GM23338 (cell line): ENCODE results near the gene TEX44. TPM values are rescaled to one million over a fixed set of nuclear protein-coding genes. Genes with fewer than 3 reads are reported as not detected.
A peak's percentile ranks its signal among the peaks of the same experiment; 100 is the strongest.

Experiments used
- ATAC-seq: fragments of 200-7000 bp; cut with Tn5 transposase; 3 replicates; pipeline ENCODE4 v1.9.1; 2020
- DNase-seq: peaks from one replicate; pipeline ENCODE4 v3.0.0-alpha.2; 2015; ENCODE audit warnings: low spot score
- H2AFZ ChIP-seq: fragments of 200-600 bp; sonication (generic); 2 replicates; pipeline ENCODE4 v1.8.0; 2016; ENCODE audit warnings: antibody characterized with exemption, mild to moderate bottlenecking, moderate library complexity
- H3F3A ChIP-seq: fragments of 200-600 bp; sonication (generic); replicated peaks from 2 replicates; pipeline ENCODE4 v1.8.0; 2017; ENCODE audit warnings: antibody characterized with exemption, mixed run types, low read depth
- H3K27ac ChIP-seq: fragments of 200-600 bp; sonication (generic); 2 replicates; pipeline ENCODE4 v1.6.1; 2016; ENCODE audit warnings: low read depth
- H3K27me3 ChIP-seq: fragments of 200-600 bp; sonication (generic); 2 replicates; pipeline ENCODE4 v1.8.0; 2016; ENCODE audit warnings: mild to moderate bottlenecking, mixed run types, moderate library complexity; ENCODE audit not compliant: insufficient read depth
- H3K36me3 ChIP-seq: fragments of 200-600 bp; sonication (generic); 2 replicates; pipeline ENCODE4 v1.8.0; 2016; ENCODE audit warnings: mild to moderate bottlenecking; ENCODE audit not compliant: insufficient read depth
- H3K4me1 ChIP-seq: fragments of 200-600 bp; sonication (generic); 2 replicates; pipeline ENCODE4 v1.8.0; 2016; ENCODE audit warnings: mild to moderate bottlenecking, moderate library complexity; ENCODE audit not compliant: insufficient read depth
- H3K4me2 ChIP-seq: fragments of 200-600 bp; sonication (generic); 2 replicates; pipeline ENCODE4 v1.7.1; 2017; ENCODE audit warnings: mixed run types
- H3K4me3 ChIP-seq: fragments of 200-600 bp; sonication (generic); 2 replicates; pipeline ENCODE4 v1.6.1; 2016; ENCODE audit warnings: mixed run types
- H3K79me2 ChIP-seq: fragments of 200-600 bp; sonication (generic); replicated peaks from 2 replicates; pipeline ENCODE4 v1.8.0; 2017; ENCODE audit warnings: mild to moderate bottlenecking; ENCODE audit not compliant: insufficient read depth
- H3K9me2 ChIP-seq: fragments of 200-600 bp; sonication (generic); 2 replicates; pipeline ENCODE4 v1.8.0; 2017; ENCODE audit not compliant: insufficient read depth
- H4K20me1 ChIP-seq: fragments of 200-600 bp; sonication (generic); replicated peaks from 2 replicates; pipeline ENCODE4 v1.8.0; 2017; ENCODE audit warnings: mild to moderate bottlenecking; ENCODE audit not compliant: insufficient read depth
- H3K27ac Mint-ChIP-seq: 2 replicates; pipeline ENCODE4 v1.8.0; 2020; ENCODE audit warnings: inconsistent platforms, mild to moderate bottlenecking, moderate library complexity, mixed read lengths
- H3K27me3 Mint-ChIP-seq: 3 replicates; pipeline ENCODE4 v1.8.0; 2022; ENCODE audit warnings: low read depth, mild to moderate bottlenecking, moderate library complexity, mixed read lengths, inconsistent platforms; ENCODE audit not compliant: insufficient read depth, poor library complexity
- H3K36me3 Mint-ChIP-seq: 3 replicates; pipeline ENCODE4 v1.8.0; 2021; ENCODE audit warnings: low read depth, mild to moderate bottlenecking, inconsistent platforms, moderate library complexity, mixed read lengths
- H3K4me1 Mint-ChIP-seq: 3 replicates; pipeline ENCODE4 v1.8.0; 2020; ENCODE audit warnings: mild to moderate bottlenecking, inconsistent platforms, mixed read lengths
- H3K4me3 Mint-ChIP-seq: 3 replicates; pipeline ENCODE4 v1.8.0; 2021; ENCODE audit warnings: moderate library complexity, mild to moderate bottlenecking, inconsistent platforms, mixed read lengths
- H3K9me3 Mint-ChIP-seq: 3 replicates; pipeline ENCODE4 v1.8.0; 2020; ENCODE audit warnings: moderate library complexity, mild to moderate bottlenecking, inconsistent platforms, mixed read lengths
- CREB1 ChIP-seq: fragments of 250-450 bp; sonication (Bioruptor Pico); IDR thresholded peaks from 2 replicates; pipeline ENCODE4 v1.5.0; 2020; ENCODE audit warnings: low read depth, mild to moderate bottlenecking, moderate library complexity
- EZH2 ChIP-seq: fragments of 200-600 bp; sonication (generic); IDR thresholded peaks from one replicate; pipeline ENCODE4 v1.8.0; 2017; ENCODE audit warnings: antibody characterized with exemption, mild to moderate bottlenecking, low read depth; ENCODE audit not compliant: unreplicated experiment
- EZH2phosphoT487 ChIP-seq: fragments of 200-600 bp; sonication (generic); IDR thresholded peaks from one replicate; pipeline ENCODE4 v1.8.1; 2018; ENCODE audit warnings: antibody characterized with exemption; ENCODE audit not compliant: unreplicated experiment
- JUNB ChIP-seq: IDR thresholded peaks from one replicate; pipeline ENCODE4 v1.6.1; 2016; ENCODE audit warnings: antibody characterized with exemption; ENCODE audit not compliant: unreplicated experiment
- NANOG ChIP-seq: IDR thresholded peaks from 2 replicates; pipeline ENCODE4 v1.6.1; 2016; ENCODE audit warnings: antibody characterized with exemption, borderline replicate concordance
- POLR2AphosphoS5 ChIP-seq: IDR thresholded peaks from 2 replicates; pipeline ENCODE4 v1.6.1; 2016; ENCODE audit warnings: antibody characterized with exemption, low read depth
- REST ChIP-seq: IDR thresholded peaks from one replicate; pipeline ENCODE4 v1.6.1; 2018; ENCODE audit warnings: antibody characterized with exemption; ENCODE audit not compliant: unreplicated experiment
- STAT1 ChIP-seq: IDR thresholded peaks from one replicate; pipeline ENCODE4 v1.6.1; 2016; ENCODE audit warnings: antibody characterized with exemption; ENCODE audit not compliant: unreplicated experiment
- ZNF114 ChIP-seq: fragments of 250-450 bp; sonication (Bioruptor Pico); IDR thresholded peaks from 2 replicates; pipeline ENCODE4 v1.5.0; 2020; ENCODE audit warnings: mild to moderate bottlenecking, moderate library complexity
- ZNF331 ChIP-seq: fragments of 250-450 bp; sonication (Bioruptor Pico); IDR thresholded peaks from 2 replicates; pipeline ENCODE4 v1.5.0; 2020; ENCODE audit warnings: low read depth, mild to moderate bottlenecking, moderate library complexity
- polyA plus RNA-seq: library from polyadenylated mRNA; unstranded; fragments of >200 nt; fragmentation: Nextera tagmentation; extraction: Ambion mirVana; gene quantifications from 2 replicates; pipeline ENCODE4 v1.2.1, GENCODE V29; 2016
- total RNA-seq: library from RNA; depleted of rRNA; stranded (reverse); fragments of >200 nt; shearing (Covaris generic); gene quantifications from 2 replicates; pipeline ENCODE4 v1.2.3, GENCODE V29; 2014
- TF ChIP-seq, protein P1 (sequence below): IDR thresholded peaks from 2 replicates; pipeline ENCODE4 v1.6.1; 2016; ENCODE audit warnings: antibody characterized with exemption
- TF ChIP-seq, protein P2 (sequence below), 2 experiments: fragments of 200-600 bp in 1 of 2; sonication (generic) in 1 of 2; conservative IDR thresholded peaks; 2 replicates each; pipeline versions ENCODE4 v1.5.1 to v1.6.1; 2016 to 2017; ENCODE audit warnings: antibody characterized with exemption in 2 of 2, low read depth in 2 of 2, mild to moderate bottlenecking in 2 of 2, moderate library complexity in 1 of 2
- TF ChIP-seq, protein P3 (sequence below): fragments of 250-450 bp; sonication (Bioruptor Pico); IDR thresholded peaks from 2 replicates; pipeline ENCODE4 v1.5.0; 2020; ENCODE audit warnings: mild to moderate bottlenecking, moderate library complexity

TEX44 gene
- total and polyA plus RNA-seq, 2 experiments from 2014 or later = not detected

DNA sequence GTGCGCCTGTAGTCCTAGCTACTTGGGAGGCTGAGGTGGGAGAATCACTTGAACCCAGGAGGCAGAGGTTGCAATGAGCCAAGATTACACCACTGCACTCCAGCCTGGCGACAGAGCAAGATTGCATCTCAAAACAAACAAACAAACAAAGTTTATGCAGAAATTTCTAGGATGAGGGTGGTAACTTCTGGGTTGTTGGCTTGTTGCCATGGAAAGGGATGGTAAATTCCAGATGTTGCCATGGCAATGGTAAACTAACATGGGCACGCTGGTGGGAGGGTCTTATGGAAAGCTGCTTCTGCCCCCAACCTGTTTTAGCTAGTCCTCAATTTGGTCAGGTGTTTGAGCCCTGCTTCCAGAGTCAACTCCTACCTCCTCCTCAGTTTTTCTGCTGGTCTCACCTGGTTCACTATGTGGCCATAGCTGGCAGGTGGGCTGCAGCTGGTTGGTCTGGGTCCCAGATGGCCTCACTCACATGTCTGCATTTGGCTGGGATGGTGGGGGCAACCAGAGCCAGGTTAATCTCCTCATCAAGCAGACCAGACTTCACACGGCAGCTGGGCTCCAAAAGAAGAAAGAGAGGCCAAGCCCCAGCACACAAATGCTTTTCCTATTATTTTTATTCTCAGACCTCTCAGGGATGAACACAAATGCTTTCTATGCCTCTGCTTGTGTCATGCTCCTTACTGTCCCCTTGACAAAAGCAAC, 26.6 kb upstream of the TEX44 start:
- Mint-ChIP-seq H3K4me1 (peaks cover 28% of the 10 kb centered on the region), H3K36me3 (peaks cover 23% of the 10 kb centered on the region), H3K27ac (no peak overlapping the region), H3K4me3 (no peak overlapping the region), H3K9me3 (peaks cover 38% of the 10 kb centered on the region), H3K27me3 (peaks cover 11% of the 10 kb centered on the region)
- Histone ChIP-seq H3K4me3 (no peak overlapping the region), H3K36me3 (no peaks in the 10 kb centered on the region), H3K4me1 (peaks cover 11% of the 10 kb centered on the region), H3K79me2 (no peaks in the 10 kb centered on the region), H3K27me3 (no peaks in the 10 kb centered on the region), H4K20me1 (no peaks in the 10 kb centered on the region), H3F3A (no peaks in the 10 kb centered on the region; the same call in 1 of the 2 replicates), H3K27ac (no peak overlapping the region), H3K4me2 (no peak overlapping the region), H3K9me2 (no peaks in the 10 kb centered on the region), H2AFZ (no peak overlapping the region)
- TF ChIP-seq JUNB (no peak), ZNF331 (CRISPR knock-in tag) (no peak), ZNF114 (CRISPR knock-in tag) (no peak), POLR2AphosphoS5 (no peak), EZH2 (no peak), CREB1 (CRISPR knock-in tag) (no peak), EZH2phosphoT487 (no peak), REST (no peak), NANOG (no peak), STAT1 (no peak)
- TF ChIP-seq, protein P1, sequence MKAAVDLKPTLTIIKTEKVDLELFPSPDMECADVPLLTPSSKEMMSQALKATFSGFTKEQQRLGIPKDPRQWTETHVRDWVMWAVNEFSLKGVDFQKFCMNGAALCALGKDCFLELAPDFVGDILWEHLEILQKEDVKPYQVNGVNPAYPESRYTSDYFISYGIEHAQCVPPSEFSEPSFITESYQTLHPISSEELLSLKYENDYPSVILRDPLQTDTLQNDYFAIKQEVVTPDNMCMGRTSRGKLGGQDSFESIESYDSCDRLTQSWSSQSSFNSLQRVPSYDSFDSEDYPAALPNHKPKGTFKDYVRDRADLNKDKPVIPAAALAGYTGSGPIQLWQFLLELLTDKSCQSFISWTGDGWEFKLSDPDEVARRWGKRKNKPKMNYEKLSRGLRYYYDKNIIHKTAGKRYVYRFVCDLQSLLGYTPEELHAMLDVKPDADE = no peak
- TF ChIP-seq, protein P2, sequence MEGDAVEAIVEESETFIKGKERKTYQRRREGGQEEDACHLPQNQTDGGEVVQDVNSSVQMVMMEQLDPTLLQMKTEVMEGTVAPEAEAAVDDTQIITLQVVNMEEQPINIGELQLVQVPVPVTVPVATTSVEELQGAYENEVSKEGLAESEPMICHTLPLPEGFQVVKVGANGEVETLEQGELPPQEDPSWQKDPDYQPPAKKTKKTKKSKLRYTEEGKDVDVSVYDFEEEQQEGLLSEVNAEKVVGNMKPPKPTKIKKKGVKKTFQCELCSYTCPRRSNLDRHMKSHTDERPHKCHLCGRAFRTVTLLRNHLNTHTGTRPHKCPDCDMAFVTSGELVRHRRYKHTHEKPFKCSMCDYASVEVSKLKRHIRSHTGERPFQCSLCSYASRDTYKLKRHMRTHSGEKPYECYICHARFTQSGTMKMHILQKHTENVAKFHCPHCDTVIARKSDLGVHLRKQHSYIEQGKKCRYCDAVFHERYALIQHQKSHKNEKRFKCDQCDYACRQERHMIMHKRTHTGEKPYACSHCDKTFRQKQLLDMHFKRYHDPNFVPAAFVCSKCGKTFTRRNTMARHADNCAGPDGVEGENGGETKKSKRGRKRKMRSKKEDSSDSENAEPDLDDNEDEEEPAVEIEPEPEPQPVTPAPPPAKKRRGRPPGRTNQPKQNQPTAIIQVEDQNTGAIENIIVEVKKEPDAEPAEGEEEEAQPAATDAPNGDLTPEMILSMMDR (conservative IDR thresholded peaks at IDR 0.05; ENCODE audit: low read depth in 2 of 2) = no peak
- TF ChIP-seq, protein P3, sequence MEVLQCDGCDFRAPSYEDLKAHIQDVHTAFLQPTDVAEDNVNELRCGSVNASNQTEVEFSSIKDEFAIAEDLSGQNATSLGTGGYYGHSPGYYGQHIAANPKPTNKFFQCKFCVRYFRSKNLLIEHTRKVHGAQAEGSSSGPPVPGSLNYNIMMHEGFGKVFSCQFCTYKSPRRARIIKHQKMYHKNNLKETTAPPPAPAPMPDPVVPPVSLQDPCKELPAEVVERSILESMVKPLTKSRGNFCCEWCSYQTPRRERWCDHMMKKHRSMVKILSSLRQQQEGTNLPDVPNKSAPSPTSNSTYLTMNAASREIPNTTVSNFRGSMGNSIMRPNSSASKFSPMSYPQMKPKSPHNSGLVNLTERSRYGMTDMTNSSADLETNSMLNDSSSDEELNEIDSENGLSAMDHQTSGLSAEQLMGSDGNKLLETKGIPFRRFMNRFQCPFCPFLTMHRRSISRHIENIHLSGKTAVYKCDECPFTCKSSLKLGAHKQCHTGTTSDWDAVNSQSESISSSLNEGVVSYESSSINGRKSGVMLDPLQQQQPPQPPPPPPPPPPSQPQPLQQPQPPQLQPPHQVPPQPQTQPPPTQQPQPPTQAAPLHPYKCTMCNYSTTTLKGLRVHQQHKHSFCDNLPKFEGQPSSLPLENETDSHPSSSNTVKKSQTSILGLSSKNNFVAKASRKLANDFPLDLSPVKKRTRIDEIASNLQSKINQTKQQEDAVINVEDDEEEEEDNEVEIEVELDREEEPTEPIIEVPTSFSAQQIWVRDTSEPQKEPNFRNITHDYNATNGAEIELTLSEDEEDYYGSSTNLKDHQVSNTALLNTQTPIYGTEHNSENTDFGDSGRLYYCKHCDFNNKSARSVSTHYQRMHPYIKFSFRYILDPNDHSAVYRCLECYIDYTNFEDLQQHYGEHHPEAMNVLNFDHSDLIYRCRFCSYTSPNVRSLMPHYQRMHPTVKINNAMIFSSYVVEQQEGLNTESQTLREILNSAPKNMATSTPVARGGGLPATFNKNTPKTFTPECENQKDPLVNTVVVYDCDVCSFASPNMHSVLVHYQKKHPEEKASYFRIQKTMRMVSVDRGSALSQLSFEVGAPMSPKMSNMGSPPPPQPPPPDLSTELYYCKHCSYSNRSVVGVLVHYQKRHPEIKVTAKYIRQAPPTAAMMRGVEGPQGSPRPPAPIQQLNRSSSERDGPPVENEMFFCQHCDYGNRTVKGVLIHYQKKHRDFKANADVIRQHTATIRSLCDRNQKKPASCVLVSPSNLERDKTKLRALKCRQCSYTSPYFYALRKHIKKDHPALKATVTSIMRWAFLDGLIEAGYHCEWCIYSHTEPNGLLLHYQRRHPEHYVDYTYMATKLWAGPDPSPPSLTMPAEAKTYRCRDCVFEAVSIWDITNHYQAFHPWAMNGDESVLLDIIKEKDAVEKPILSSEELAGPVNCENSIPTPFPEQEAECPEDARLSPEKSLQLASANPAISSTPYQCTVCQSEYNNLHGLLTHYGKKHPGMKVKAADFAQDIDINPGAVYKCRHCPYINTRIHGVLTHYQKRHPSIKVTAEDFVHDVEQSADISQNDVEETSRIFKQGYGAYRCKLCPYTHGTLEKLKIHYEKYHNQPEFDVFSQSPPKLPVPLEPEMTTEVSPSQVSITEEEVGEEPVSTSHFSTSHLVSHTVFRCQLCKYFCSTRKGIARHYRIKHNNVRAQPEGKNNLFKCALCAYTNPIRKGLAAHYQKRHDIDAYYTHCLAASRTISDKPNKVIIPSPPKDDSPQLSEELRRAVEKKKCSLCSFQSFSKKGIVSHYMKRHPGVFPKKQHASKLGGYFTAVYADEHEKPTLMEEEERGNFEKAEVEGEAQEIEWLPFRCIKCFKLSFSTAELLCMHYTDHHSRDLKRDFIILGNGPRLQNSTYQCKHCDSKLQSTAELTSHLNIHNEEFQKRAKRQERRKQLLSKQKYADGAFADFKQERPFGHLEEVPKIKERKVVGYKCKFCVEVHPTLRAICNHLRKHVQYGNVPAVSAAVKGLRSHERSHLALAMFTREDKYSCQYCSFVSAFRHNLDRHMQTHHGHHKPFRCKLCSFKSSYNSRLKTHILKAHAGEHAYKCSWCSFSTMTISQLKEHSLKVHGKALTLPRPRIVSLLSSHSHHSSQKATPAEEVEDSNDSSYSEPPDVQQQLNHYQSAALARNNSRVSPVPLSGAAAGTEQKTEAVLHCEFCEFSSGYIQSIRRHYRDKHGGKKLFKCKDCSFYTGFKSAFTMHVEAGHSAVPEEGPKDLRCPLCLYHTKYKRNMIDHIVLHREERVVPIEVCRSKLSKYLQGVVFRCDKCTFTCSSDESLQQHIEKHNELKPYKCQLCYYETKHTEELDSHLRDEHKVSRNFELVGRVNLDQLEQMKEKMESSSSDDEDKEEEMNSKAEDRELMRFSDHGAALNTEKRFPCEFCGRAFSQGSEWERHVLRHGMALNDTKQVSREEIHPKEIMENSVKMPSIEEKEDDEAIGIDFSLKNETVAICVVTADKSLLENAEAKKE = no peak
- DNase-seq = peak; percentile 70
- no peak for ATAC-seq
